Measurements from ENCODE around the gene OXSR1.
"Not testable (repeated sequence)": the region's sequence is repeated elsewhere in the genome, so short reads cannot be mapped to it uniquely, and the experiment has no call there.

DNA sequence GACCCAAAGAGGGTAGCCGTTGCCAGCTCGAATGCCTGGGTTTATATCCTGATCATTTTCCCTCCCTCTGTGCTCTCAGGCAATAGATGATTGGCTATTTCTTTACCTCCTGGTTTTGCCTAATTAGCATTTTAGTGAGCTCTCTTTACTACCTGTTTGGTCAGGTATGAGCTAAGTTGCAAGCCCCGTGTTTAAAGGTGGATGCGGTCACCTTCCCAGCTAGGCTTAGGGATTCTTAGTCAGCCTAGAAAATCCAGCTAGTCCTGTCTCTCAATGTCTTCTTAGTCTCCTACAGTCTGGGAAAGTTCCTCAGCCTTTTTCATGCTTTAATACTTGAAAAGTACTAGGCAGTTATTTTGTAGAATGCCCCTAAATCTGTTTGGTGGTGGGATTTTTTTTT, 131.7 kb downstream of the OXSR1 start:
- TF ChIP-seq CTCF, POLR2A (IDR thresholded peaks at IDR 0.05): not testable (repeated sequence)

All from Peyer's patch (tissue), 4 donors.